HG02678 (cell line): ENCODE measurements around the gene NWD2.

Experiments used
- ATAC-seq: cut with Tn5 transposase; IDR thresholded peaks from one replicate; pipeline ENCODE4 v1.9.1; 2021; ENCODE audit warnings: mild to moderate bottlenecking, moderate library complexity; ENCODE audit not compliant: unreplicated experiment

Gene NWD2

GRCh38 chr4:37299468-37299867 is 54.9 kb downstream of the NWD2 start:
- no peak for ATAC-seq

DNA sequence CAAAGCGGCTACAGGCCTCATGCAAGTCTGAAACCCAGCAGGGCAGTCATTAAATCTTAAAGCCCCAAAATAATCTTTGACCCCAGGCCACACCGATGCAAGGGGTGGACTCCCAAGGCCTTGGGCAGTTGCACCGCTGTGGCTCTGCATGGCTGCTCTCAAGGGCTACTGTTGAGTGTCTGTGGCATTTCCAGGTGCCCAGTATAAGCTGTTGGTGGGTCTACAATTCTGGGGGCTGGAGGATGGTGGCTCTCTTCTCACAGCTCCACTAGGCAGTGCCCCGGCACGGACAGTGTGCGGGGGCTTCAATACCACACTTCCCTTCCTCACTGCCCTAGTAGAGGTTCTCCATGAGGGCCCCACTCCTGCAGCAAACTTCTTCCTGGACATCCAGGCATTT is 60.1 kb downstream of the NWD2 start:
- no peak for ATAC-seq

- no peak for ATAC-seq
Measured at GRCh38 chr4:37305984-37306383, 61.4 kb downstream of the NWD2 start.

GRCh38 chr4:37317104-37317643 is 72.6 kb downstream of the NWD2 start:
- ATAC-seq: no peak

- no peak for ATAC-seq
Measured at GRCh38 chr4:37320513-37321235, 76.1 kb downstream of the NWD2 start.

GRCh38 chr4:37322122-37322521 is 77.6 kb downstream of the NWD2 start:
- no peak for ATAC-seq

DNA sequence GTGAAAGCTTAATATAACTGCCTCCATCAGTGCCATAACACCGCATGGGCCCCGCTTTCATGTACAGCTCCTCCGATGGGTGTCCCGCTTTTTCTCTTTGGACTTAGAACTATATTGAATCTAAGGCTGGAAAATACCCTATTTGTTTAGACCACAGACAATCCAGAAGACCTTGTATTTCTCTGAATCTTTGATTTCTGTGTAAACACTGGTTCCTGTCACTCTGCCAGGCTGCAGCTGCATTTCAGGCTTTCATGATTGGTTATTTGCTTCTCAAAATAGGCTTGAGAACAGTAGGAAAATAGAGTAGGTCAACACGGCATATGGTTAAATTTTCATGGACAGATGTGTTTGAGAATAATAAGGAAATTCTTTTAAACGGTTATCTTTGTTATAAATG is 80.0 kb downstream of the NWD2 start:
- no peak for ATAC-seq

DNA sequence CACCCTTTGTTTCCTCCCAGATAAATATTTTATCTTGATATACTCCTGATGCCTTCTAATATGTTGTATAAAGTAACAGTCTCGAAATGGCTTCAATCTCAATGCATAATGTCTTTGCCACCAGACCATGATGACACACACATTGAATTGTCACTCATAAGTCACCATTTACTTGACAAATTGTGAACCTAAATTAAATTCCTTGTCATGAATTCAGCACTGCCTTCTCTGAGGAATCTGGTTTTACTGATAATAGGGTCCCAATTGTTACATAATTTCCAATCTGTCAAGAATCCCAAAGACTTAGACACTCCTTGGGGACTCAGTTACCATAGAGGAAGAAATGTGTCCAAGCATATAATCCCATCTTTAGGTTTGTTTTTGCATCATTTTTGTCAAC is 82.3 kb downstream of the NWD2 start:
- no peak for ATAC-seq

DNA sequence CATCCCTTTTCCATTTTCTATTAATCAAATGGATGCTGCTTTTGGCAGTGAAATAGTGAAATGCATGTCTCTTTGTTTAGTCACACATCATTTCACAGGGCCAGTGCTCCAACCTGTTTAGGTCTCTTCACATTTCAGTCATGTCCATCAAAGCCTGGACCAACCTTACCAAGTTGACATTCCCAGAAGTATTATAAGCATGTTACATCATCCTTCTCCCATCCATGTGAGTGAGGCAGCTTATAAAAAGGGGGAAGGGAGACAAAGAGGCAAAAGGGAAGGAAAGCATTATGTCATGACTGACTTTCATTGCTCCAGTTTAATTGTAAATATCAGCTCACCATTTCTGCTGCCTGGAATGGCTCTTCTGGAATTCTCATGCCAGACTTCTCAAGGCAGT is 94.4 kb downstream of the NWD2 start:
- ATAC-seq: no peak

DNA sequence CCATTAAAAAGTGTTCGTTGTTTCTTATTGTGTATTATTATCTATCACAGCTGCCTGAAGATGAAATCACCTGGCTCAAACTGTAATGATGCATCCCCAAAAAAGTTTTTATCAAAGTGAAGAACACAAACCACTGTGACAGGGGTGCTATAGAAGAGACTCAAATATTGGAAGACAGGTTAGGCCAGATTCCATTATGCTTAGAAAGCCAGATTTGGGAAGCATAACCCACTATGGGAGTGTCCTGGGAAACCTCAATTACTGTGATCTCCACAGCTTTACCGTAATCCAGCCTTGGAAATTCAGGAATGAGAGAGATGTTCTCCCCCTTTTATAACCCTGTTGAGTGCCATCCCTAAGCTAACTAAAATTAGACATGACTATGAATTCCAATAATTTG is 114.2 kb downstream of the NWD2 start:
- ATAC-seq: no peak

- no peak for ATAC-seq
Measured at GRCh38 chr4:37359261-37359660, 114.7 kb downstream of the NWD2 start.

DNA sequence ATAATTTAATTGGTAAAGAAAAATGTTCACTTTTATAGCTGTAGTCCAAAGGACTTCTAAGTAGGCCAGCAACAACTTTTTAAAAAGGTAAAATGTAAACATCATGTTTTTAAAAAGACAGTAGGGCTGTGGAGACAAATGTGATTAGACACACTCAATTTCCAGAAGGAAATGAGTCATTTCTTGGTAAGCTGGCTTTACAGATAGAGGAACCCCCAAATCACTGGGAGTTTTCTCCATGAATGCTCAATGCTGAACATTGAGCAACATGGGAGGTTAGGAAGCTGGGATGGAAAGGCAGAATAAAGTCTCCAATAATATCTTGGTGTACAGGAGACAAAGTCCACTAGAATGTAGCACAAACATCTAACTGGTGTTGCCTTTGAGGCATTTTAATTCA is 121.3 kb downstream of the NWD2 start:
- ATAC-seq: no peak

- no peak for ATAC-seq
Measured at GRCh38 chr4:37367901-37368300, 123.4 kb downstream of the NWD2 start.

- no peak for ATAC-seq
Measured at GRCh38 chr4:37370052-37370451, 125.5 kb downstream of the NWD2 start.

GRCh38 chr4:37381040-37381668 is 136.6 kb downstream of the NWD2 start:
- ATAC-seq: no peak

DNA sequence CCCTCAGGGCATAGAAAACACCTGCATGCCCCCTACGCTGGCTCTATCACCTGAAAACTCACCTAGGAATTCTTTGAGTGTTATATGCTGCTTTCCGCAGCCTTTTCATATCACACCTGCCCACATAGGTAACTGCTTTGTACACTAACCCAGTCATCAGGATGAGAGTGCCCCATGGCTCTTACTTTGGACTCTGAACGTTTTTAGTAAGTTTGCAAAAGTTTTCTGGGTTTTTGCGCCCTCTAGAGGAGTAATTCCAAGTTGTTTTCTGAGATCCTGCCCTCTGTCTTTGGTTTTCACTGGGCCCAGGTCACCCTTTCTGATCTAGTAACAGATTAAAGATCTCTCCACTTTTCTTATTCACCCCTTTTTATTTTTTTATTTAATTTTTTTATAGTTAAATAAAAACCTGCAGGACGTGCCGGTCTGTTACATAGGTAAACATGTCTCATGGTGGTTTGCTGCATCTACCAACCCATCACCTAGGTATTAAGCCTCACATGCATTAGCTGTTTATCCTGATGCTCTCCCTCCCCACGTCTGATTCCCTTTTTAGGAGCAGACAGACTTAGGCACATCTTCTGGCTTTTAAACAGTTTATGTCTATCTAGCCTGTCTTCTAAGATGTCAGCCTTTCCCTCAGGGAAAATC is 139.2 kb downstream of the NWD2 start:
- ATAC-seq: peak; percentile 66

DNA sequence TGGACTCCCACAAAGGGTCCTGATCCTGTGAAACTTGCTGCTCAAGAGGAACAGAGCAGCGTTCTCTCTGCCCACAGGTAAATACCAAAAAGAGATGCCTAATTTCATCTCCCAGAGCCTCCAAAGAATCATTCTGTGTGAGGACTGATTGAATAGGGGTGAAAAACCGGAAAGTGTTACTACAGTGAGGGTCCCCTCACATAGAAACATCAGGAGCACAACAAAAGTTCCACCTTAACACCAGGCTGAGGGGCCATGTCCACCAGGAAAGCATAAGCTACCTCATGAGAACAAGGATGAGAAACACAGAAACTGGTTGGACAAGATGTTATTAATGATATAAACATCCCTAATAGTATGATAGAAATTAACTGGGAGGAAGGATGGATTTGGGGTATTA is 140.9 kb downstream of the NWD2 start:
- no peak for ATAC-seq

DNA sequence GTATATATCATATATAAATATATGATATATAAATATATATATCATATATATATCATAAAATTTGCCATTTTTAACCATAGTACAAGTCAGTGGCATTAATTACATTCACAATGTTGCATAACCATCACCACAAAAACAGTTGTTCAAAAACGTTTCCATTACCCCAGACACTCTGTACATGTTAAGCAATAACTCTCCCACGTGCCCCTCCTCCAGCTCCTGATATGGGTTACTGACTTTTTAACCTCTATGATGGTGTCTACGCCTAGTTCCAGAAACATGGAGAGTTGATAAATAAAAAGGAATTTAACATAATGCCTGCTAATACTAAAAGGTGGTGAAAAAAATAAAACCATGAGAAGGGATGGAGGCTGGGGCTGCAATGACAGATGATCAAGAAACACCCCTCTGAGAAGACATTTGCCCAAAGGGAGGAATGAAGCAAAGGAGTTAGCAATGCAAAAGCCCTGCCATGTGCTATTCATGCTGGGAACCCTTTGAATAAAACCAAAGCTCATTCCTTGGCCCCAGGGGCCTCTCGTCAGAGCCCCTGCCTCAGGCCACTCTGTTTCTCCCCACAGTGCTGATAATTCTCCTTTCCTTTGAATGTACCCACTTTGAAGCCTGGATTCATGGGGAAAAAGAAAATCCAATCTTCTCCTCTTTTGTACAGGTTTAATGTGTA is 144.3 kb downstream of the NWD2 start:
- no peak for ATAC-seq

- no peak for ATAC-seq
Measured at GRCh38 chr4:37389366-37389765, 144.8 kb downstream of the NWD2 start.

DNA sequence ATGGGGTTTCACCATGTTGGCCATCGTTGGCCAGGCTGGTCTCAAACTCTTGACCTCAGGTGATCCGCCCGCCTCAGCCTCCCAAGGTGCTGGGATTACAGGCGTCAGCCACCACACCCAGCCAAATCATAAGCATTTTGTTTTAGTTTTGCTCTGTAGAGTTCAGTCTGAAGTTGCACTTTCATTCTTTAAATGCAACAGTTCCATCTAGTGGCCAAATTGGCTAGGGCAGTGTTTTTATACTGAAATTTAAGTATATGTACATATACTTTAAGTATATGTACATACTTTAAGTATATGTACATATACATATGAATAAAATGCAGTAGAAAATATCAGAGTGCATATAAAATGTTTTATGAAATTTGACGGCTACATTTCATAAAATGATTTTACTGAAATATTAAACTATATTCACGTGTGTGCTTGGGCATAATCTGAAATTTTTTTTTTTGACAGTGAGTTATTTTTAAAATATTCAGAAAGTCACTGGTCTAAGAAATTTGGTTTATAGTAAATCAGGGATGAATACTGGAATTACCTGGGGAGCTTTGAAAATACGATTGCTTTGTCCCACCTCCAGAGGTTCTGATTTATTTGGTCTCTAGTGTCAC is 145.5 kb downstream of the NWD2 start:
- ATAC-seq: peak; percentile 60
